Ovary (tissue), 9 donors: ENCODE measurements around the gene FTL. TPM values are rescaled to one million over a fixed set of nuclear protein-coding genes. Genes with fewer than 3 reads are reported as not detected.
"Not testable (repeated sequence)": the region's sequence is repeated elsewhere in the genome, so short reads cannot be mapped to it uniquely, and the experiment has no call there.

Experiments
- DNase-seq, 5 donors: peaks; one replicate each; pipeline ENCODE4 v3.0.0-alpha.2; 2019 to 2020
- H3K27ac ChIP-seq, 2 donors: fragments of 200-600 bp; one replicate each; pipeline versions ENCODE4 v1.5.1 to v1.8.0; 2019 to 2022
- H3K27me3 ChIP-seq: fragments of 200-600 bp; one replicate; pipeline ENCODE4 v1.8.0; 2022
- H3K36me3 ChIP-seq: fragments of 200-600 bp; sonication (generic); one replicate; pipeline ENCODE4 v1.5.1; 2019
- H3K4me1 ChIP-seq: one replicate; pipeline ENCODE4 v1.8.1; 2013; ENCODE audit warnings: mild to moderate bottlenecking, moderate library complexity; ENCODE audit not compliant: insufficient read depth
- H3K4me3 ChIP-seq: fragments of 200-600 bp; sonication (generic); one replicate; pipeline ENCODE4 v1.5.1; 2017
- H3K9me3 ChIP-seq, 2 donors: fragments of 200-600 bp in 1 of 2; sonication (generic) in 1 of 2; one replicate each; pipeline versions ENCODE4 v1.5.1 to v1.8.1; 2013 to 2019; ENCODE audit warnings: mild to moderate bottlenecking in 1 of 2, moderate library complexity in 1 of 2
- CTCF ChIP-seq, 3 donors: fragments of 450-650 bp in 2 of 3; fragments of 200-600 bp in 1 of 3; IDR thresholded peaks; one replicate each; pipeline versions ENCODE4 v1.5.1 to v1.8.0; 2016 to 2022; ENCODE audit warnings: antibody characterized with exemption in 3 of 3, mild to moderate bottlenecking in 1 of 3
- EP300 ChIP-seq: sonication (generic); formaldehyde crosslinking; IDR thresholded peaks from one replicate; pipeline ENCODE4 v1.6.1; 2017; ENCODE audit warnings: antibody characterized with exemption
- POLR2A ChIP-seq: fragments of 450-650 bp; IDR thresholded peaks from one replicate; pipeline ENCODE4 v1.6.1; 2017; ENCODE audit warnings: antibody characterized with exemption, mild to moderate bottlenecking, moderate library complexity
- WGBS, 3 donors: extraction: QIAGEN DNeasy Blood & Tissue Kit in 1 of 3; methylation state at CpG; one replicate each; pipeline versions ENCODE4 v1.1.5 to v1.1.7; 2013 to 2017; 5-methylcytosine and 5-hydroxymethylcytosine counted together
- intact Hi-C, 4 donors: fragments of 100-400 bp; cut with DNase I; formaldehyde crosslinking; loops; one replicate each; pipeline versions ENCODE4 v1.11.0 to v1.15.1; 2022 to 2023
- polyA plus RNA-seq, 2 donors: library from polyadenylated mRNA; stranded (reverse); fragments of 200-250 nt in 1 of 2; fragments of 350-450 nt in 1 of 2; fragmentation: Illumina TruSeq in 1 of 2; extraction: RNeasy Lipid Tissue Mini Kit (QIAGEN cat#74804) in 1 of 2; gene quantifications; one replicate each; pipeline ENCODE4 v1.2.3, GENCODE V29; 2013 to 2014
- total RNA-seq, 7 donors: library from RNA; depleted of rRNA in 2 of 7; stranded (reverse); fragments of >200 nt in 2 of 7; fragmentation: NEBNext Ultra II Directional in 3 of 7; extraction: Animal tissue kit (Norgen Biotek cat#: 25700) in 3 of 7; gene quantifications; one replicate each; pipeline versions ENCODE4 v1.1.0 to v1.2.4, GENCODE V29; 2016 to 2023
- donor health status: DM: no; HTN: no; CAD: no; lungs with moderate emphysema.
- donor health status: DM: no; HTN: no; CAD: no.
- donor health status: Bipolar disorder and iron deficiency.
- donor health status: DM: yes; HTN: yes; CAD: no.
- donor health status: DM: no; HTN: no; CAD: no.
- donor health status: DM: yes; HTN: yes; CAD: no.

Gene FTL
- total and polyA plus RNA-seq, 9 donors: 1,608 to 3,617 (median 2,643) TPM

- no peaks in the 10 kb centered on the region for H3K4me1 ChIP-seq
- peak in 2 of 5 donors; percentile 39 to 52 for DNase-seq
- TF ChIP-seq POLR2A: no peak
- no peak for TF ChIP-seq EP300
- TF ChIP-seq CTCF (IDR thresholded peaks at IDR 0.05): no peak
- no peaks in the 10 kb centered on the region for H3K9me3 ChIP-seq
- no peaks in the 10 kb centered on the region for H3K27me3 ChIP-seq
- no peaks in the 10 kb centered on the region for H3K36me3 ChIP-seq
- no peak overlapping the region for H3K27ac ChIP-seq
- no peak overlapping the region for H3K4me3 ChIP-seq
- 10 to 18% (median 16%) methylated on average over 10 of the region's 10 CpGs for WGBS, 3 donors
- intact Hi-C loops: no loop called here
Observed at GRCh38 chr19:48926909-48927308, 38.2 kb upstream of the FTL start.

GRCh38 chr19:48927692-48928091 lies 37.4 kb upstream of the FTL start:
- intact Hi-C loops, DNase-seq, H3K27me3 ChIP-seq, H3K4me1 ChIP-seq, H3K36me3 ChIP-seq, H3K27ac ChIP-seq, H3K9me3 ChIP-seq, H3K4me3 ChIP-seq: not testable (repeated sequence)
- WGBS, 3 donors: 80 to 89% (median 85%) methylated on average over 17 of the region's 17 CpGs

GRCh38 chr19:48928164-48929025 lies 36.7 kb upstream of the FTL start:
- WGBS, 3 donors: 70 to 72% (median 70%) methylated on average over 15 of the region's 15 CpGs
- intact Hi-C loops: no loop called here
- Histone ChIP-seq H3K4me1 (no peaks in the 10 kb centered on the region), H3K27me3 (no peaks in the 10 kb centered on the region), H3K4me3 (no peak overlapping the region), H3K27ac (no peak overlapping the region), H3K36me3 (no peaks in the 10 kb centered on the region), H3K9me3 (no peaks in the 10 kb centered on the region)
- DNase-seq: no peak
- TF ChIP-seq EP300 (no peak), POLR2A (no peak), CTCF (IDR thresholded peaks at IDR 0.05) (no peak)

- Histone ChIP-seq H3K9me3 (no peaks in the 10 kb centered on the region), H3K27ac (no peak within 1 kb of the TSS), H3K27me3 (no peaks in the 10 kb centered on the region), H3K4me3 (peak within 1 kb of the TSS; percentile 37), H3K36me3 (no peaks in the 10 kb centered on the region), H3K4me1 (no peaks in the 10 kb centered on the region)
- peak; percentile 64 to 82 (median 73) for DNase-seq
- TF ChIP-seq POLR2A (no peak), EP300 (no peak), CTCF (IDR thresholded peaks at IDR 0.05) (no peak)
- intact Hi-C loops: no loop called here
- WGBS, 3 donors: 0 to 1% (median 1%) methylated on average over 39 to 43 of the region's 43 CpGs
Observed at GRCh38 chr19:48933382-48933932, 31.7 kb upstream of the FTL start, which contains the start of gene DHDH. TSS of gene DHDH (plus strand) at chr19:48933699. CDS start at chr19:48933722, 23 bp downstream.

GRCh38 chr19:48934837-48935236 lies 30.3 kb upstream of the FTL start:
- no peak for TF ChIP-seq POLR2A
- no peak for TF ChIP-seq EP300
- no peak for TF ChIP-seq CTCF (IDR thresholded peaks at IDR 0.05)
- no peak for DNase-seq
- Histone ChIP-seq H3K27ac (no peak overlapping the region), H3K27me3 (no peaks in the 10 kb centered on the region), H3K36me3 (no peaks in the 10 kb centered on the region), H3K4me3 (no peak overlapping the region), H3K9me3 (no peaks in the 10 kb centered on the region), H3K4me1 (no peaks in the 10 kb centered on the region)
- 77 to 82% (median 82%) methylated on average over 19 of the region's 19 CpGs for WGBS, 3 donors
- intact Hi-C loops: no loop called here
